NCI-H2196 (cell line): ENCODE results near the gene LIX1.

Experiments used
- DNase-seq: peaks from one replicate; lab custom pipeline; 2025; ENCODE audit not compliant: unreplicated experiment; lab: John Stamatoyannopoulos, UW

The LIX1 gene

GRCh38 chr5:97077246-97077645, 65.2 kb downstream of the LIX1 start:
- DNase-seq: no peak

- DNase-seq: no peak
Observed at GRCh38 chr5:97076098-97076497, 66.3 kb downstream of the LIX1 start.

GRCh38 chr5:97075649-97076048, 66.8 kb downstream of the LIX1 start:
- no peak for DNase-seq

DNA sequence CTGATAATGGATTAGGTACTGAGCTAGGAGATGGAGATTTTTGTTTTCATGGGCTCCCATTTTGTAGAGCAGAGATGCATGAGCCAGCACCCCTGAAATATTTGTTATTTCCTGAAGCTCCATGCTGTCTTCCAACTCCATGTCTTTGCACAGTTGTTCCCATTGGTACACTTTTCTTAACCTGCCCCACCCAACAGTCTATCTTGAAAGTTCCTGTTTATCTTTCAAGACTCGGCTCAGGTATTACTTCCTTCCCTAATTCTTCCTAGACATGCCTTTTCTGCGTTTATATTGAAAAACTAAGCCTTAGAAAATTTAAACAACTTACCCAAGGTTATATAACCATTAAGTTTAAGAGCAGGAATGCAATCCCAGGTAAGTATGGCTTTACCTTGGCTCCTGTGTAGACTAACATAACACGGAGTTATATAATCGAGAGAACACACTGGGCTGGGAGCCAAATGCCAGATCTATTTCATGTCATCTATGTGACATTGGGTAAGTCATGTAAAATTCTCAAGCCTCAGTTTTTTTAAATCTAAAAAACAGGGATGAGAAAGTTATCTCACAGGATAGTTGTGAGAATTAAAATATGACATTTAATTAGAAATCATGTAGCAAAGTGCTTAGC, 67.4 kb downstream of the LIX1 start:
- DNase-seq: no peak

DNA sequence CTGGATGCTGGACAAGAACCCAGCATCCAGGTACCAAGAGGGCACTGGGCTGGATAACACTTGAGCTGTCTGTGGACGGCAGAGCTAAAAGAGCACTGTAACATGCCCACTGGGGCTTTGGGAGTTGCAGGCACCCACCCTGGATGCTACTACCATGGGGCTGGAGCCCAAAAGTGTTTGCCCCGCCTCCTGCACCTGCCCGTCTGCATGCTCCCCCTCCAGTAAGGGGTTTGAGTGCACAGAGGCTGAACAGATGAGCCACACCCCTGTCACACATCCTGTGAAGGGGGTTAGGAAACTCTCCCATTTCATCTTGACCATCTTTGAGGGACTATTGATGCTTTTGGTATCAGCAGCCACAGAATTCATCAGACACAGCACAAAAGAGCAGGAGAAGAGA, 69.0 kb downstream of the LIX1 start:
- no peak for DNase-seq

DNA sequence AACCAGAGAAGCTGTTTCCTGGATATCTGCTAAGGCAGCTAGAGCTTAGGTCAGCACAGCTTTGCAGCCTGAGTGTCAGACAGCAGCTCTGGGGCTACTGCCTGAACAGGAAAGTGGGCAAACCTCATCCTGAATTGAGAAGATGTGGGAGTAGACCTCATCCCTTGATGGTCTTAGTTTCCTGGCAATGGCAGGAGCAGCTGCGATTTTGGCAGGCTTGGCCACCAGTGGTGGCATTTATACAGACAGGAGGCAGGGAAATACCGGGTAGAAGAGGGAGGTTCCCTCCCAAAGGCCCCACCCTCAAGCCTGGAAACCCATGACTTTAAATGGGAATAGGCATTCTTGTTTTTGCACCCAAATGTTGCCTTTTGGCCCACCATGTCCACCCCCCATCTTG, 69.7 kb downstream of the LIX1 start:
- DNase-seq: no peak

DNA sequence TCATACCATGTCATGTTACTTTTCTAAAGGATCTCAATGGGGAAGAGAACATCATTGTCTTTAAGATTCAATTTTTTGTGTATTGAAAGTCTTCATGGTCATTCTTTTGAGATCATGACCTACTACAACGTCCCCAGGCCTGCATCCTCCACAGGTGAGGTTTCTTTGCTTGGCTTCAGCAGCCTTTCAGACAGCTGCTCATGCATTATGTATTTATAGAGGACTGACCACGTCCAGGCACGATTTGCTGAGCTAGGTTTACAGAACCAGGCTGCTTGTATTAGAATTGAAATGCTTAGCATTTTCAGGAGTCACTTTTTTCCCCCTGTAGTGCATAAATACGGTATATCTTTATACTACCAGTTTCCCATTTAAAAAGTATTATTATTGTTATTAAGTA, 70.4 kb downstream of the LIX1 start:
- no peak for DNase-seq

GRCh38 chr5:97071101-97071500, 71.3 kb downstream of the LIX1 start:
- no peak for DNase-seq

- no peak for DNase-seq
Observed at GRCh38 chr5:97070234-97070633, 72.2 kb downstream of the LIX1 start.

GRCh38 chr5:97067296-97067850, 75.0 kb downstream of the LIX1 start:
- DNase-seq: no peak

DNA sequence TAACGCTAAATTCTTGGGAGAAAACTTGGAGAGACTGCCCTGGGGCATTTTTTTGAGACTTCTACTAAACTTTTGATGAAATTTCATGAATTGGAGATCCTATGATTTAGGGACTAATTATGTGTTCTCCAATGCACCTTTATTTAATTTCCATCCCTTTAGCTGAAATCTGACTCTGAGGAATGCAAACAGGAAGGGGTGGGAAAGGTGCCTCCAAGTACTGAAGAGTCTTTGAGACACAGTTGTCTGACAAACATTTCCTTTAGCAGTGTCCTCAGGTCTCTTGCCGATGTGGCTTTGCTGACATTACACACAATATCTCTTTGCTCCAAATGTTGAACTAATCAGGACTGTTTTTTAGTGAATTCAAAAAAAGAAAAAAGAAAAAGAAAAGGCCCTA, 76.9 kb downstream of the LIX1 start:
- DNase-seq: no peak

- DNase-seq: no peak
Observed at GRCh38 chr5:97063251-97063650, 79.2 kb downstream of the LIX1 start.

DNA sequence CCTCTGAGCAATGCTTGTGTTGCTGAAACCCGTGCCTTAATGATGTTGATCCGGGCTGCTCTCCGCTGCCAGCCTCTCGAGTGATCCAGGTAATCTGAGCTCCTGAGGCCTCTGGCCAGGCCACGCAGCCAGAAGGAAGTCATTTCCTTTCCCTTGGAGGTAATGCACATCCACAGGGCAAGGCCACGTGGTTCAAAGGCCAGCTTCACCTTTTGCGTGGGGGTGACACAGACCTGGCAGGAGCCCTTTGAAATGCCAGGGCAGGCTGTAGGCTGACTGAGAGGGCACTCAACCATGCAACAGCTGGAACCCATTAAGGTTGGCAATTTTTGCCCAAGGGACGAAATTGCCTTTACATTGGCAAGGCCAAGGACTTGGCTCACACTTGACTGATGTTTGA, 80.4 kb downstream of the LIX1 start:
- DNase-seq: peak; percentile 21

- no peak for DNase-seq
Observed at GRCh38 chr5:97056263-97056662, 86.1 kb downstream of the LIX1 start.

DNA sequence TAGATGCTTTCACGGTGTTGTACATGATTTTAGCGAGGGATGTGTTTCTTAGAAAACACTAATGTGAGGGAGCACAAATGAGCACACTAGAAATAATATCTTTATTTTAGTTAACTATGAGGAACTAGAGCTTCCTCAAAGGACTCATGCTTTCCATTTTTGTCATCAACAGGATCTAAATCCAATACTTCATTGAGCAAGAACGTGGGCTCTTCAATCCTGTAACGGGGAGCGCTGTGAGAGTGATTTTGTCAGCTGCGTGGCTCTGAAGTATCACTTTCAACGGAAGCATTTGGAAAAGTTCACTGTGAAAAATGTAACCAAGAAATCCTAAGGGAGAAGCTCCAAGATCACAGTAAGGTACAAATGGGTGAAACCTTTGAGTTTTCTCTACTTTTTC, 93.2 kb downstream of the LIX1 start:
- no peak for DNase-seq

DNA sequence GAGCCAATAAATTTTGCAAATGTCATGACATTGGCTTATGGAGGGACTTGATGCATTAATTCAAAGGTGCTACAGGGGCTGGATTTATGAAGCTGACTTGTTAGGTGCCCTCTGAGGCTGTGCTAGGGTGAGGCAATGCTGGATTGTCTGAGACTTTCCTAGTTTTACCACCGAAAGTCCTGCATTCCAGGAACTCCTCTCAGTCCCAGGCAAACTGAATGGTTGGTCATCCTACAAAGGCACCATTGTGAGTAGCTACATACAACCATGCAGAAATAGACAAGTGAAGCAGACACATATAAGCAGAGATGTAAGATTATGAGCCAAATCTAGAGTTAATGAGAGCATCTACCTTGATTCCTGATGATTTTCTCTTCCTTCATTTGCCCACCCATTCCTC, 95.3 kb downstream of the LIX1 start:
- DNase-seq: no peak

DNA sequence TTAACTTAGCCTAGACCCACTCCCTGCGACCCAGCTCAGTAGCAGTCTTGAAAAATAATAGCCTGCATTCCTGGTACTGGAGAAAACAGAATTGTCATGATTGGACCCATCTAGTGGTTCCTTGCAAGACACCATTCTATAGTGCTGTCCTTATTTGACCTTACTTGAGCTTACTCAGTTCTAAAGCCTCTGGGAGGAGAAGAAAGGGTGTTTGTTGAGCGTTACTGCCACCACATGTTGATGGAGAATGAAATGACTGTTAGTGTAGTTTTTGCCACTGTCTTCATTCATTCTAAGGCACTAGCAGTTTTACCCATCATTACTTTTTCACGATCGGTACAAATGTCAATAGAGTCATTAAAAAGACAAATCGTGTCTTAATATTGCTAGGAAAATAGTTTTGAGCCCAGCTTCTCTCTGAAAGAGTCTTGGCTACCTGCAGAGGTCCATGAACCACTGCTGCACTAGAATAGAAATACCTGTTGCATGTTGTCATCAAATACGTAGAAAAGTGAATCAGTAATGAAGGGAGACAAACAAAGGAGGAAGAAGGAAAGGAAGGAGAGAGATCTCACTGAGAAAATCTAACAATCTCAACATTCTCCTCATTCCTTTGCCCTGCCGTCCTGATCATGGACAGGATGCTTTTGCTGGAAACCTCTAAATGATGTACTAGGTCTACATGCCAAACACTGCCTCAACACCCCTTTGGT, 96.0 kb downstream of the LIX1 start:
- no peak for DNase-seq

DNA sequence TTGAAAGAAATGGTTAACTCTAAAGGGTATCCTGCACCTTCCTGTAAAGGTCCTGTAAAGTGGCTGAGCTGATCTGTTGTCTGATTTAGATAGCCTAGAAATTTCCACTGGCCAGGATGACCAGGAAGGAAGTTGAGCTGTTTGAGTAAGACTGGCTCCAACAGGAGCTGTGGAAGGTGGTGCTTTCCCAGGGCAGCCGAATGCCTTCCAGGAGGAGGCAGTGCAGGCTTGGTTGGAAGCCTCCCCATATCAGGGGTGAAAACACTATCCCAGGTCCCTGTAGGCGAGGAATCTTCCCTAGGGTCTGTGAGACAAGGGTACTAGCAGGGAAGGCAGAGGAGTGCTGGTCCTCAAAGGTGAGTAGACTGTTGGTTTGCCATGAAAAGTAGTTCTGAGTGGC, 98.4 kb downstream of the LIX1 start:
- DNase-seq: no peak

DNA sequence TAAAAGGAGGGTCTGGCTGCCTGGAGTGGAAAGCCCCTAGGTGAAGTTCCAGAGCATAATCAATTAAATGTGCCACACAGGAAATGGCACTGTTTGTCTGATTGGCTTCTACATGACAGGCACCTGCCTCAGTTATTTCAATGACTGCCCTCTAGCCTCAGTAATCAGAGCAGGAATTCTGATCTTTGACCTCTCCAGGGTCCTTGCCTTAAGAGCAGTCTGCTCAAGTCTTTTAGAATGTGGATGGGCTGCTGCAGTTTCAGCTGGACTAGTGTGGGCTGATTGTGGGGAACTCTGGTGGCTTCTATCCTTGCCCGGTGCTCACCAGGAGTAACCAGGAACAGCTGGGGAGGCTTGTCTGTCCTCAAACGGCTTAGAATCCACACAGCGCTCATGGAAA, 98.9 kb downstream of the LIX1 start:
- no peak for DNase-seq

GRCh38 chr5:97042996-97043395, 99.4 kb downstream of the LIX1 start:
- no peak for DNase-seq
